GM21447 (cell line): Measurements from ENCODE around the gene INPP4B.
A peak's percentile ranks its signal among the peaks of the same experiment; 100 is the strongest.

Experiments used
- ATAC-seq: cut with Tn5 transposase; IDR thresholded peaks from one replicate; pipeline ENCODE4 v1.9.1; 2021; ENCODE audit not compliant: unreplicated experiment

The INPP4B gene

DNA sequence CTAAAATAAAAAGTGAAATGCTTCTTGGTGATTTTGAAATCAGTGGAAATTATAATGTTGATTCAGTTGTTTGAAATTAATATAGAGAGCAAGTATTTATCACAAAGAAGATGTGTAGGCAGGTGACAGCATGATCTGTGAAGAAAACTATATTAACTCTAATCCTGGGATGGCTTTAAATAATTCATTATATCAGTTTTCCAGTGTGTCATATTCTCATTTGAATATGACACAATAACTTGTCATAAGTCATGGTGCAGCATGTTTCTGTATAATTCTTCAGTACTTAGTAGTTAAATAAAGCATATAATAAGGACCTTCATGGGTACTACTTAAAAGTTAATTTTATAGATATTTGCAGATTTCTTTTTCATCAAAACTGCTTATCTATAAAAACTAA, 573.6 kb downstream of the INPP4B start:
- ATAC-seq = no peak

DNA sequence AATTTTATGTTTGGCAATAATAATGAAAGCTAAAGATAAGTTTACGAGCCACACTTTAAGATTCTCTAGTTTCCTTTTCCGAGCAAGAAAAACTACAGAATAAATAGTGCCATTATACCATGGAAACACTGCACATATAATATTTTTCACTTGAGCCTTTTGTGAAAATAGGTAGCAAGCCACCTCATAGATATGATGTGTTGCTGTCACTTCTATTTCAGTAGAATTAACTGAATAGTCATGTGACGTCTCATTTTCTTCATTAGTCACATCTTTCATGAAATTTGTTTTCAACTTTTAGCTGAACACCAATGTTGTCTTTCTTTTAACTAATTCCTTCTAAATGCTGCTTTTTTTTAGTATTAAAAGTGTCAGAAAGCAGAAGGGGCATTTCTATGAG, 574.3 kb downstream of the INPP4B start:
- ATAC-seq = no peak

- no peak for ATAC-seq
These were observed 579.0 kb downstream of the INPP4B start for GRCh38 chr4:142267101-142267500.

- ATAC-seq = no peak
These were observed 580.2 kb downstream of the INPP4B start for GRCh38 chr4:142265946-142266345.

- no peak for ATAC-seq
These were observed 580.6 kb downstream of the INPP4B start for GRCh38 chr4:142265536-142265935.

GRCh38 chr4:142264961-142265360, 581.1 kb downstream of the INPP4B start:
- no peak for ATAC-seq

GRCh38 chr4:142262956-142263355, 583.1 kb downstream of the INPP4B start:
- ATAC-seq = no peak

DNA sequence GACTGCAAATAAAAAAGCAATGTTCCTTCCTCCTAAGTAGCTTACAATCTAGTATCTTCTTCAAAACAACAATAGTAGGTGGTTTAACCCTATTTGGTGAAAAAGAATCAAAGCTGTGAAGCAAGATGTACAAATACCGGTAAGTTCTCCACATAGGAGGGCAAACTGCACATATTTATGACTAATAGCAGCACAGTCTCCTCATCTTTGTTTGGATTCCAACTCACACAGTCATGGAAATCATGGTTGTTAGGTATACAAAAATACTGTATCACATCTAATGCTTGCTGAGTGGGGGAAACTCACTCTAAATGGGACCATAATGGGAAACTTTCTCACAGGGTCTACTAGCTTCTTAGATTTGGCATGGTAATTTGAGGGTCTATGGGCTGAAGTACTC, 597.2 kb downstream of the INPP4B start:
- ATAC-seq = no peak

DNA sequence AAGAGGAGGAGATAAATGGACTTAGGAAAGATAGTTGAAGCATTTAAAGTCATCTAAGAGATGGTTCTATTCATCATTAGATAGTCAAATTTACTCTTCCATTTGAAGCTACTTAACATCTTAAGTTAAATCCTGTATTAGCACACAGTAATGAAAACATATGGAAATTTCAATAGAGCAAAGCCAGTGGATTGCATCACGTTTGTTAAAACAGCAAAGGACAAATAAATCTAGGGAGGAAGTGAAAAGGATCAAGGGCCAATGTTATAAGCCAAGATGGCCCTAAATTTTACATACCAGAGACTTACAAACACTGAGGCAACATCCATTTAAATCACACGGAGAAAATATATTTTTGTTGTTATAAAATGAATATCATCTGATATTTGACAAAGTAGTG, 602.8 kb downstream of the INPP4B start:
- ATAC-seq = no peak

GRCh38 chr4:142242156-142242555, 603.9 kb downstream of the INPP4B start:
- no peak for ATAC-seq

DNA sequence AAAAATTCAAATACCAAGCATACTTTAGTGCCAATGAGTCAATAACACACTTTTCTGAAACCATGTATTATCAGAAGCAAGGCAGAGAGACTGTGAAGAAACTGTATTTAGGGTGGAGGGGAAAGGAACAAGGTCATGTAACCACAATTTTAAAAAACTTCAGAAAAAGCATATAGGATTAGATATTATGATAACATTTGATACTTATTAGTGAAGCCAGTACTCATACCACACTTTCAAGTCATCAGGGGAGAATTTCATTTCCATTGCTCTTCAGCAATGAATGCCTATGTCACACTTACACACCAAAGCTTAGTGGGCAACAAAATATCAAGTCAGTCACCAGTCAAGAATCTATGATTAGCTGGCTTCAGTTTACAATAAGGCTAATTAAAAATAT, 607.5 kb downstream of the INPP4B start:
- ATAC-seq = no peak

GRCh38 chr4:142236268-142236667, 609.8 kb downstream of the INPP4B start:
- ATAC-seq = no peak

DNA sequence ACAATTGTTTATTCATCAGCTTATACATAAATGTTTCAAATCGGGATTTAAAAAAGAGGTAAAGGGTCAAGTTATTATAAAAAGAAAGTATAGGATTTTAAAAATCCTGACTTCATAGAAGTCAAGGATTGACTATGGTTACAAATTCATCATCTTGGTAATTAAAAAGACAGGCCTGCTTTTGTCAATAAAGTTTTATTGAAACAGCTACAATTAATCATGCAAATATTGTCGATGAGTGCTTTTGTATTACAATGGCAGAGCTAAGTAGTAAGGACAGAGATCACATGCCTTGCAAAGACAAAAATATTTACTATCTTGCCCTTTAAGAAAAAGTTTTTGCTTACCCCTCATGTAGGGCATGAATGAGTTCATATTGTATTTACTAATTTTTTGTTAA, 614.3 kb downstream of the INPP4B start:
- no peak for ATAC-seq

- no peak for ATAC-seq
These were observed 615.1 kb downstream of the INPP4B start for GRCh38 chr4:142230991-142231390.

DNA sequence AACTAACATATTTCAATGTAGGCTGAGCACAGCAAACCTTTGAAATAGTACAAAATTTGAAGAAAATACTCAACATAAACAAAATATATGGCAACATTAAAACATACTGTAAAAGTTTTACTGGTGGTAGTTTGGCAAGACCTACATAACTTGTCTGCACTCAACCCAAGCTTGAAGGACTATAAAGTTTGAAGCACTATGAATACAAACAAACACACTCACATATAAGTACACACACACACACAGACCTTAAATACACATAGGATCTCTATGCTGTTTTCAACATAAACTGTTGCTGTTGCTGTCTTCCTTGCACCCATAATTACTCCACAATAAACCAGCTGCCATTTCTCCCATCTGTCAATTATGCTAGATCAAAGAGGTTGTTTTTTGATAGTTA, 620.1 kb downstream of the INPP4B start:
- no peak for ATAC-seq

- ATAC-seq = no peak
These were observed 624.0 kb downstream of the INPP4B start for GRCh38 chr4:142222127-142222526.

DNA sequence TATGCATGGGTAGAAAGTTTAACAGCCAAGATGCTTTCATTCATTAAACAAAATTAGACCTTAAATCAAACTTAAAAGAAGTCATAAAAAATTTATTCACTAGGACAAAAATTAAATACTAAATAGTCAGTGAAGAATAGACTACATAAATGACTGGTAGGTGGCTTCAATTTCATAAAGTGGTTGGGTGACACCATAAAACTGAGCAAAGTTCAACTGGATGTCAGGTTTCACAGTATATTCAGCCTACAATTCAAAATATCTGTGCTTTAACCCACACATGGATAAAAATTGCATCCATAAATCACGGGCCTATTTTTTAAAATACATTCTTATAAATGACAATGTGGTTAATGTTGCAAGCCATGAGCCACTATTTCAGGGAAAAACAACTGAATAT, 627.4 kb downstream of the INPP4B start:
- no peak for ATAC-seq

DNA sequence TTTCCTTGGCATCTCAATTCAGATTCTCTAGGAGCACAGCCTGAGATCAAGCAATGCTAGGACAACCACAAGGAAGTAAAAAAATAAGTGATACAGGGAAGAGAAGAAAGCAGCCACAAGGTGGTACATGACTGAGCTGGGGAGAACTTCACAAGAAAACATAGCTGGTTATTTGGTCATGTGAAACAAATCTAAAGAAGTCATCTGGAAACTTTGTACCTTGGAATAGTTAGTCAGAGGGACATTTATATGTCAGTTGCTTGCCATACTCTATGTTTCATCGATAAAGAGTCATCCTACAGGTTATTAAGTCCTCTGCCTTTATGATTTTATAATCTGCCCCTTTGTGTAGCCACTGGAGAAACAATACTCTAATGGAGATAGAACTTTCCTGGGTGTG, 634.7 kb downstream of the INPP4B start:
- ATAC-seq = no peak

GRCh38 chr4:142203505-142203904, 642.6 kb downstream of the INPP4B start:
- ATAC-seq = no peak

DNA sequence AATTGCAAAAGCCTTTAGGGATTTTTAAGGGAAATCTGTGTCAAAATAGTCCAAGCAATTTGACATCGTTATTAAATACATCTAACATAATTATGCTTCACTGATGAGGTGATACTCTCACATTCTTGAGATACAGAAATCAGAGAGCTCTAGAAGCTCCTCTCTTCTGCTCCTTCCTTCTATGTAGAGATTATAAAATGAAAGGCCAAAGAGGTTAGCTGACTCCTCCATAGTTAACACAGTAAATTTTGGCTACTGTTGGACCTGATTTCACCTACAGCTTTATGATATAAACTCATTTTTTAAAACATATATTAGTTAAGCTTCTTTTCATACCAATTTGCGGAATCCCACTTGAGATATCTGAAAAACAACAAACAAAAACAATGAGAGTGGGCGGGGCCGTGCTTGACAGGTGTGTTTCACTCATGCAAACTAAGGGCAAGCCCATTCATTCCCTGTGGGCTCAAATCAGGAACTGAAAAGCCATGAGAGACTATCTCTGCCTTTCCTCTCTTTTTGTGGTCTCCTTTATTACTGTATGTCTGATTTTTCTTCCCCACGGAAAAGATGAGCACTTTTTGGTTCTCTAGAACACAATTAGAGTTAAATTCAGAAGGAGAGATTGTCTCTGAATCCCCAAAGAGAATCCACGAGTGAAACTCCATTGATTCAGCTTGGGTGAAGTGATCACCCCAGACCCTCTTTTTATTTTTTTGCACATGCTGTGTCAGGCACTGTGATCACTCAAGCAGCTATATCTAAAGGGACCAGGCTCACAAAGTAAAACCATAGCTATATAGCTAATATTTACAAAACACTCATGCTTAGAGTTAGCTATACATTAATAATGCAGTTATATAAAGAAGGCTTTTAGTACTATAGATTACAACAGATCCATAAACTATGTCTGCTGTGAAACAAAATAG, 643.4 kb downstream of the INPP4B start:
- ATAC-seq = peak; percentile 94

DNA sequence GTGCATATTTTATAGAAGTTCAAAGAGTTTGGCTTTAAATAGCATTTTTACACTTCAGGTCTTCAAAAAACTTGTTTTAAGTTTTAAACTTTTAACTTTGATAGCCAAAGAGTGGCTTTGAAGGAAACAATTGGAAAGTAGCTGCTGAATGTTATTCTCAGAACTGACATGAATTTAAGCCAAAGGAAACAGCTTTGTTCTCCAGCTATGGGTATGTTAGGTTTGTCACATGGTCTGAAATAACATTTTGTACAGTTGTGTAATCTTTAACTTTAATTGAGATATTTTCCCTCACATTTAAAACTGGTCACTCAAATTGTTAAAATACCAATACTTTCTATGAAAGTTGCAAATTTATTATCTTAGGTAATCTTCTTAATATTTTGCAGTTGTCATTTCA, 645.1 kb downstream of the INPP4B start:
- no peak for ATAC-seq

DNA sequence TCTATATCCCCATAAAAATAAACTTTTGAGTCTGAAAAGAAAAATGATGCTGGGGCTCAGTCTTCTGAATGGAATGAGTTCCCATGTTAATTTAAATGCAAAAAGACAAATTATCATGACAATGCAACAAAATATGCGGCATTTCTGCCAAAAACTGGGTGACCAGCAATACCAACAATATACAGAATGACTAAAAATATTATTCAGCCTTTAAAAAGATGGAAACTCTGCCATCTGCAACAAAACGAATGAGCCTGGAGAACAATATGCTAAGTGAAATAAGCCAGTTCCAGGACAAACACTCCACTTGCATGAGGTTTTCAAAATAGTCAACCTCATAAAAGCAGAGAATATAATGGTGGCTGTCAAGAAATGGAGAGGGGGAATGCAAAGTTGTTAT, 651.2 kb downstream of the INPP4B start:
- no peak for ATAC-seq

GRCh38 chr4:142191901-142192300, 654.2 kb downstream of the INPP4B start:
- ATAC-seq = no peak
